Endothelial cell of umbilical vein (primary cell): Measurements from ENCODE around the gene DLGAP1. TPM values are rescaled to one million over a fixed set of nuclear protein-coding genes. Genes with fewer than 3 reads are reported as not detected.

Experiments
- BruUV-seq: library from RNA; stranded (reverse); fragments of 400-500 nt; replicated peaks from 2 replicates; lab custom pipeline; 2021; lab: Mats Ljungman, UMichigan
- CTCF ChIA-PET: fragments of 300-600, 350-600 bp; sonication (Branson Sonifier 250); formaldehyde crosslinking; loops from one replicate; lab custom pipeline; 2021; ENCODE audit warnings: antibody characterized with exemption, inconsistent platforms; lab: Charles Lee
- POLR2A ChIA-PET: fragments of 300-600, 350-600 bp; sonication (Branson Sonifier 250); formaldehyde crosslinking; loops from one replicate; lab custom pipeline; 2021; ENCODE audit warnings: antibody characterized with exemption, inconsistent platforms; lab: Charles Lee
- DNase-seq: peaks from one replicate; pipeline ENCODE4 v3.0.0-alpha.2; 2011; ENCODE audit warnings: low read depth, low spot score
- FAIRE-seq: peaks from 2 replicates; lab custom pipeline; 2011; peaks lifted over from hg19 to GRCh38; lab: Jason Lieb, UNC
- H2AFZ ChIP-seq: 2 replicates; pipeline ENCODE4 v1.6.0; 2012; ENCODE audit warnings: low read depth, low read length, control low read depth, inconsistent platforms
- H3K27ac ChIP-seq: 2 replicates; pipeline ENCODE4 v1.5.1; 2011; ENCODE audit warnings: low read depth, mild to moderate bottlenecking, control low read depth, low read length, moderate library complexity; ENCODE audit not compliant: insufficient read depth
- H3K27me3 ChIP-seq, 2 experiments: 2 replicates each; pipeline versions ENCODE4 v1.6.0 to v1.6.1; 2011; ENCODE audit warnings: low read length in 2 of 2, mixed read lengths in 1 of 2; ENCODE audit not compliant: control insufficient read depth in 2 of 2, insufficient read depth in 2 of 2
- H3K36me3 ChIP-seq, 2 experiments: 2 replicates in 1 of 2; 3 replicates in 1 of 2; pipeline ENCODE4 v1.5.1; 2011; ENCODE audit warnings: low read length in 2 of 2, mild to moderate bottlenecking in 1 of 2, moderate library complexity in 1 of 2; ENCODE audit not compliant: control insufficient read depth in 2 of 2, insufficient read depth in 2 of 2; ENCODE audit errors: extremely low read depth in 1 of 2
- H3K4me1 ChIP-seq: 3 replicates; pipeline ENCODE4 v1.5.1; 2011; ENCODE audit warnings: mild to moderate bottlenecking, low read length; ENCODE audit not compliant: control insufficient read depth, insufficient read depth; ENCODE audit errors: extremely low read depth
- H3K4me2 ChIP-seq: 2 replicates; pipeline ENCODE4 v1.6.1; 2011; ENCODE audit warnings: low read length, control low read depth, mixed read lengths; ENCODE audit not compliant: insufficient read depth
- H3K4me3 ChIP-seq, 3 experiments: fragments of 200-600 bp in 1 of 3; sonication (generic), shearing (Covaris generic) in 1 of 3; replicated peaks in 1 of 3; 2 replicates each; pipeline ENCODE4 v1.5.1; 2011 to 2016; ENCODE audit warnings: control low read depth in 3 of 3, low read length in 3 of 3, mild to moderate bottlenecking in 2 of 3, inconsistent platforms in 1 of 3, low read depth in 1 of 3, moderate library complexity in 1 of 3; ENCODE audit not compliant: insufficient read depth in 1 of 3
- H3K79me2 ChIP-seq: 2 replicates; pipeline ENCODE4 v1.6.0; 2012; ENCODE audit warnings: low read length, inconsistent platforms; ENCODE audit not compliant: control insufficient read depth, insufficient read depth
- H3K9ac ChIP-seq: replicated peaks from 2 replicates; pipeline ENCODE3; 2011; ENCODE audit warnings: low read length, control low read depth; ENCODE audit not compliant: insufficient read depth; ENCODE audit errors: extremely low read depth
- H3K9me1 ChIP-seq: replicated peaks from 3 replicates; pipeline ENCODE4 v1.6.0; 2011; ENCODE audit warnings: mild to moderate bottlenecking, low read length; ENCODE audit not compliant: control insufficient read depth, insufficient read depth; ENCODE audit errors: extremely low read depth
- H3K9me3 ChIP-seq: replicated peaks from 2 replicates; pipeline ENCODE4 v1.5.1; 2012; ENCODE audit warnings: low read length, inconsistent platforms; ENCODE audit not compliant: control insufficient read depth, insufficient read depth
- H4K20me1 ChIP-seq: replicated peaks from 2 replicates; pipeline ENCODE3; 2011; ENCODE audit warnings: mild to moderate bottlenecking, low read length; ENCODE audit not compliant: control insufficient read depth, insufficient read depth; ENCODE audit errors: extremely low read depth
- EZH2 ChIP-seq: IDR thresholded peaks from 2 replicates; pipeline ENCODE4 v1.6.1; 2012; ENCODE audit warnings: borderline replicate concordance, low read depth, mild to moderate bottlenecking, moderate library complexity, low read length, inconsistent platforms; ENCODE audit not compliant: severe bottlenecking
- FOS ChIP-seq: IDR thresholded peaks from 2 replicates; pipeline ENCODE4 v1.6.1; 2011; ENCODE audit warnings: mild to moderate bottlenecking, low read length, moderate library complexity, borderline replicate concordance; ENCODE audit not compliant: insufficient read depth
- GATA2 ChIP-seq: IDR thresholded peaks from 2 replicates; pipeline ENCODE4 v1.7.0; 2011; ENCODE audit warnings: low read depth, mild to moderate bottlenecking, moderate library complexity, mixed read lengths, low read length; ENCODE audit not compliant: insufficient read length, insufficient read depth
- JUN ChIP-seq: IDR thresholded peaks from 2 replicates; pipeline ENCODE4 v1.6.1; 2011; ENCODE audit warnings: borderline replicate concordance, low read depth; ENCODE audit not compliant: insufficient read length, insufficient read depth
- MAX ChIP-seq: IDR thresholded peaks from 2 replicates; pipeline ENCODE4 v1.6.1; 2011; ENCODE audit not compliant: insufficient read depth, insufficient read length
- MYC ChIP-seq: IDR thresholded peaks from one replicate; pipeline ENCODE4 v1.6.1; 2011; ENCODE audit warnings: mild to moderate bottlenecking, low read depth, low read length
- POLR2A ChIP-seq: IDR thresholded peaks from 2 replicates; pipeline ENCODE4 v1.6.1; 2012; ENCODE audit warnings: low read depth, mild to moderate bottlenecking, control low read depth, low read length
- POLR2AphosphoS5 ChIP-seq: IDR thresholded peaks from 2 replicates; pipeline ENCODE4 v1.6.1; 2012; ENCODE audit warnings: low read depth, mild to moderate bottlenecking, control low read depth, low read length, moderate library complexity; ENCODE audit not compliant: insufficient read depth
- dilution Hi-C: fragments of 300-500 bp; cut with MboI; formaldehyde crosslinking; loops from one replicate; pipeline ENCODE4 v1.15.0; 2019; ENCODE audit warnings: low sequenced_read_pairs; ENCODE audit not compliant: extremely low pct_ligation_motif_present
- intact Hi-C: fragments of 100-400 bp; cut with micrococcal nuclease; formaldehyde crosslinking; loops from one replicate; pipeline ENCODE4 v1.10.0; 2022
- polyA plus RNA-seq, 4 experiments: library from polyadenylated mRNA; depleted of rRNA in 3 of 4; stranded (reverse) in 3 of 4; unstranded in 1 of 4; fragments of >200 nt; gene quantifications; 2 replicates each; pipeline versions ENCODE4 v1.2.1 to v1.2.3, GENCODE V29; 2011 to 2012; ENCODE audit warnings: missing spikeins in 1 of 4
- total RNA-seq: library from RNA; stranded (reverse); gene quantifications from 2 replicates; pipeline ENCODE4 v1.2.3, GENCODE V29; 2021
- TF ChIP-seq, protein P1 (sequence below), 2 donors: IDR thresholded peaks; 1 replicate in 1 of 2; 2 replicates in 1 of 2; pipeline ENCODE4 v1.5.1; 2011; ENCODE audit warnings: low read length in 2 of 2, mild to moderate bottlenecking in 2 of 2, moderate library complexity in 2 of 2, control low read depth in 1 of 2, inconsistent platforms in 1 of 2, low read depth in 1 of 2; ENCODE audit not compliant: insufficient read depth in 1 of 2; ENCODE audit errors: extremely low read depth in 1 of 2

DLGAP1 gene
- total and polyA plus RNA-seq, 2 donors (not counting 3 experiments of a cell fraction or from before 2014, with no cell fraction given): 0.04 TPM; not detected in 1

- Histone ChIP-seq H3K27ac (peak overlapping the region; percentile 83), H3K36me3 (no peaks in the 10 kb centered on the region), H3K4me3 (no peak overlapping the region), H3K4me2 (peak overlapping the region; percentile 44), H3K9me1 (no peaks in the 10 kb centered on the region), H3K79me2 (no peaks in the 10 kb centered on the region), H4K20me1 (no peaks in the 10 kb centered on the region), H3K9ac (no peak overlapping the region), H2AFZ (peak overlapping the region; percentile 75), H3K27me3 (no peaks in the 10 kb centered on the region), H3K9me3 (no peaks in the 10 kb centered on the region), H3K4me1 (peaks cover 43% of the 10 kb centered on the region)
- TF ChIP-seq POLR2A (no peak), MAX (no peak), FOS (no peak), MYC (no peak), EZH2 (no peak), JUN (no peak), POLR2AphosphoS5 (no peak), GATA2 (no peak)
- TF ChIP-seq, protein P1, sequence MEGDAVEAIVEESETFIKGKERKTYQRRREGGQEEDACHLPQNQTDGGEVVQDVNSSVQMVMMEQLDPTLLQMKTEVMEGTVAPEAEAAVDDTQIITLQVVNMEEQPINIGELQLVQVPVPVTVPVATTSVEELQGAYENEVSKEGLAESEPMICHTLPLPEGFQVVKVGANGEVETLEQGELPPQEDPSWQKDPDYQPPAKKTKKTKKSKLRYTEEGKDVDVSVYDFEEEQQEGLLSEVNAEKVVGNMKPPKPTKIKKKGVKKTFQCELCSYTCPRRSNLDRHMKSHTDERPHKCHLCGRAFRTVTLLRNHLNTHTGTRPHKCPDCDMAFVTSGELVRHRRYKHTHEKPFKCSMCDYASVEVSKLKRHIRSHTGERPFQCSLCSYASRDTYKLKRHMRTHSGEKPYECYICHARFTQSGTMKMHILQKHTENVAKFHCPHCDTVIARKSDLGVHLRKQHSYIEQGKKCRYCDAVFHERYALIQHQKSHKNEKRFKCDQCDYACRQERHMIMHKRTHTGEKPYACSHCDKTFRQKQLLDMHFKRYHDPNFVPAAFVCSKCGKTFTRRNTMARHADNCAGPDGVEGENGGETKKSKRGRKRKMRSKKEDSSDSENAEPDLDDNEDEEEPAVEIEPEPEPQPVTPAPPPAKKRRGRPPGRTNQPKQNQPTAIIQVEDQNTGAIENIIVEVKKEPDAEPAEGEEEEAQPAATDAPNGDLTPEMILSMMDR (IDR thresholded peaks at IDR 0.05; ENCODE audit: extremely low read depth in 1 of 2, insufficient read depth in 1 of 2, low read depth in 1 of 2, low read length in 2 of 2): no peak
- no TSS peak for BruUV-seq
- DNase-seq (no peak), FAIRE-seq (peak; percentile 71)
- ChIA-PET CTCF (interaction anchor here (1.5 to 3.1 kb wide), 3 partner anchors 11 to 372 kb away, joined by 6 to 34 read pairs (median 13); no protein-coding TSS in a partner anchor), POLR2A (interaction anchor here (1.6 to 1.9 kb wide), 3 partner anchors 30 to 58 kb away, joined by 4 to 12 read pairs (median 7); no protein-coding TSS in a partner anchor)
- dilution Hi-C loops (no loop called here), intact Hi-C loops (loop anchor here (1.0 to 2.0 kb wide), 4 partner anchors 30 to 205 kb away; no protein-coding TSS in a partner anchor)
Observed at GRCh38 chr18:3653851-3654441, 801.2 kb downstream of the DLGAP1 start.
